GM18858 (cell line): Measurements from ENCODE around the gene ZMYND11.
A peak's percentile ranks its signal among the peaks of the same experiment; 100 is the strongest.
"Not testable (repeated sequence)": the region's sequence is repeated elsewhere in the genome, so short reads cannot be mapped to it uniquely, and the experiment has no call there.

Source experiments
- ATAC-seq: cut with Tn5 transposase; IDR thresholded peaks from one replicate; pipeline ENCODE4 v1.9.1; 2021; ENCODE audit not compliant: unreplicated experiment

The ZMYND11 gene

DNA sequence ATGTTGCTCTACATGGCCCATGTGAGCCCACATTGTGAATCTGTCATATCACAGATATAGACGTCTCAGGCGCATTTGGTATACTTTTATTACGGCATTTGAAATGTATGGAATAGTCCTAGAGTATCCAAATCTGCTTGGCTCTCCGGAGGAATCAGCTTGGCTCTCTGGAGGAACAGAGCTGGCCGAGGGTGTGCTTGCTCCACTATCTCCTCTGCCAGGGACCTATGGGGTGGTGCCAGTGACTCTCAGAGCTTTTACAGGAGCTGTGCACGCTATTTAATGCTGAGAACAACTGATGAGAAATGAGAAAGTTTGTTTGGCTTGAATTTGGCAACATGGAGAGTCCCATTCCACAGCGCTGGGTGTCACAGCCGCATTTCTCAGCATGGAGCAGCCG, 144.0 kb downstream of the ZMYND11 start:
- ATAC-seq: no peak

DNA sequence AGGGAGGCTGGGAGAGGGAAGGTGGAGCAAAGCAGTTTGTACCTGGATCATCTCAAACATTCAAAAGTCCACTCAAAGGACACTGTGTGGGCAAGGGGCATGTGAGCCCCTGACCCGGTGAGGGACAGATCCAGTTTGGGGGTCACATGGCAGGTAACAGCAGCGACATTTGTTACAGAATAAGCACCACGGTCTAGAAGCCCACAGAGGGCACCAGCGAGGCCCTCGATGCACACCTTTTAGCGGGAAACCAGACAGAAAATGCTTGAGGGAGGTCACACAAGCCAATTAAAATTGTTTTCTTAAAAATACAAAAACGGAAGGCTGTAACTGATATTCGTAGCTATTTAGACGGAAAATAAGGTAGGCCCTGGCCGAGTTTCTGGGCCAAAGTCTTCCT, 144.4 kb downstream of the ZMYND11 start:
- ATAC-seq: no peak

DNA sequence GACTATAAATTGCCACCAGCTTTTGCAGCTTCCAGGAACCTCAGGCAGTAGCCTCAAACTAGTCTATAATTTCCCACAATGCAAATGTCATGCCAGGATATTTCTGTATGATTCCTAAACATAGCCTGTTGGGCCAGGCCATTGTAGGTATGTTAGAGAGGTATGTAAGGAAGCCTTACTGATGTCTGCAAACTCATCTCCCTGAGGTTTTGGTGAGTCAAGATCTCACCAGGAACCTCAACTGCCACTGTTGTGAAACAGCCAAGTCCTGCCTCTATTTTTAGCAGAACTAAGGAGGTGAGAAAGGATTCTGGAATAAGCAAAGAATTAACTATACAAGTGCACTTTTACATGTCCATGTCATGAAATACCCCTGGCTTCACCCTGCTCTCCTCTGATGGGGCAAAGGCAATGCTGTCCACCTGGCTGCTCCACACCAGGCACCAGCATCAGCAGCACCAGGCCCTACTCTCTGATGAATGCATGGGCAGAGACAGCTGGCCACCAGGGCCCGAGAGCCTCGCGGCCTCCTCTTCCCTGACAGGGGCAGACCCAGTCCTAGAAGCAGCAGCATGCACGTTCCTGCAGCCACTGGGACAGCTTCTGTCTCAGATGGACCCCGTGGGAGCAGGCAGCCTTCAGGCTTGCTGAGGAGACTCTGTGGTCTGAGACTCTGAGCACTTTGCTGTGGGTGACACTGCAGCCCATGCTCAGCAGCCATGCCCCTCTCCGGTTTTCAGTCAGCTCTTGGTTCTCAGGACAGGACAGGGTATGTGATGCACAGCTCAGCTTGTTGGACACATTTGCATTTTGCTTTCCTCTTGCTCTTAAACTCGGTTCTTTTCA, 147.3 kb downstream of the ZMYND11 start:
- no peak for ATAC-seq

DNA sequence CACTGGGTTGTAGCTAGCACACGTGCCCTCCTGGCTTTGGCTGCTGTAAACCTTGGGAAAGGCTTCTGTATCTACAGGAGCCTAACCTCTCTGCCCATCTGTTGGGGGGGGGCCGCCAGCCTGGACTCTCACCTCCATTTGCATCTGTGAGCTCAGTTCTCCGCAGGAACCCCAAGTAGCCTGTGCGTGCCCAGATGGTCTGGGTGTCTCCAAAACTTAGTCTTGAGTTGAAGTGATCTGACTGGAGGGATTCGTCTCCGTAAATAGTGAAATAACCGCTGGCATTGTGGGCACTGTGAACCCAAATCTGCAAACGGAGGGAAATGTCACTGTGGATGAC, 147.9 kb downstream of the ZMYND11 start:
- ATAC-seq: no peak

DNA sequence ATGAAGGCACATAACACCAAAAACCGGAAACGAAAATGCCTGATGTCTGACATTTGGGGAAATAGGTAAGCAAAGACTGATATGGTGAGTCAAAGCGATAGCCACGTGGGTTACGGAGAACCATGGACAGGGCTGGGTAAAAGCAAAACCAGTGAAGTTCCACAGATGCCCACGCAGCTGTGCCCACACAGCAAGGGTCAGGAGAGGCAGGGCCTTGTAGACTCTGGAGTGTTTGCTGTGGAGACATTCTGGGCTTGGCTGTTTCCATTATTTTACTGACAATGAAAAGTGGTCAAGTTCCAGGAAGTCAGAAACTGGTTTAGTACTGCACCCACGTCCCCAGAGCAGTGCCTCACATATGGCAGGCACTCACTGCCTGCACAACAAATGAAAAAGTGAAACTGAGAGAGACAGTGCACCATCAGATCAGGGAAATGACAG, 148.7 kb downstream of the ZMYND11 start:
- peak; percentile 75 for ATAC-seq

DNA sequence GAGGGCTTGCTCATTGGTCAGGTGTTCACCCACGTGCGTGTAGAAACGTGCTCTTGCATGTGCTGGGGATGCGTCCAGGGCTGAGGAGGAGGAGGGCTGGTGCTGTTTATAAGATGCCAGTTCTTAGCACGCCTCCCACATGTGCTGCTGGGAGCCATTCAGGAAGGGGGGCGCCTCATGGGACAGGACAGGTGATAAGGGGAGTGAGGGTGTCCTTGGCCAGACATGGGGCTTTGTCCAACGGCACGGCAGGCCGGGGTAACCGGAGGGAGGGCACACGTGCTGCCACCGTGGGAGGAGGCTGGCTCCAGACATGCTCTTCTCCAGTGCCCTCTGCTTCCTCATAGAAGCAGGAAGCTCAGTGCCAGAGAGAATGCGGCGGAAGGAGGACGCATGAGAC, 150.0 kb downstream of the ZMYND11 start:
- no peak for ATAC-seq

DNA sequence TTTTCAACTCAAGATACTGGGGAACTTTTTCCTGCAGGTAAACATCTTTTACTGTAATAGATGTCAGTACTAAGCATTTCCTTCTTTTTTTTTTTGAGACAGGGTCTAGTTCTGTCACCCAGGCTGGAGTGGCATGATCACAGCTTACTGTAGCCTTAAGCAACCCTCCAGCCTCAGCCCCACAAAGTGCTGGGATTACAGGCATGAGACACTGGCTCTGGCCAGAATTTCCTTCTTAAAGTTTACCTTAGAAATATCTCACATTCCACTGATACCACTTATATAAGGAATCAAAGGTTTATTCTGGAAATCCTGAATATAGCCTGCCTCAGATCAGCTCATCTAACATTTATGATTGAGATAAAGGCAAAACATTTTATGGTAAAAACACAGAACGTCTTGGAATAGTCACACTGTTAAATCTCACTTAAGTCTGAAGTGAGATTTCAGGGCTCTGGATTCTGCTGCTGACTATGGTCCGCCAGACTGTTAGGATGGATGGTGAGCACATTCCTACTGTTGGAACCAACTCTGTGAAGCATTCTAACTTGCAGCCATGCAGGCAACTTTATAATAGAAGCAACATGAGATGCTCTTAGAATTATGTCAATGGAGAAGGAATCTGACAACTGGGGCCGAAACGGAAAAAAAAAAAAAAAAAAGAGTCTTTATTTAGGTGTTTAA, 151.9 kb downstream of the ZMYND11 start:
- ATAC-seq: no peak

DNA sequence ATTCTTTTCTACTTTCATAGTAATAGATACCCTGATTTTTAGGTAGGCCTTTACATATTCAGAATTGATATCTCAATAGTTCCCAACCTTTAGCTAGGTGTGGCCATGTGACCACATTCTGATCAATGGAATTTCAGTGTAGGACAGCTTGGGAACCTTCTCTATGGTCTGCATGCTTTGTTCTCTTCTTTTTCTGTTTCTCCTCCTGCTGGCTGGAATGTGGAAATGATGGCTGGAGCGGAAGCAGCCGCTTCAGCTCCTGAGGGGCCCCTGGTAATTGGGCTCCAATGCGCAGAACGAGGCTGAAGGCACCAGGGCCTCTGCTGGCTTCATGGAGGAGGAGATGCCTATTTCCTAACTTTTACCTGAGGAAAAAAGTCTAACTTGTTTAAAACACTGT, 152.6 kb downstream of the ZMYND11 start:
- ATAC-seq: no peak

DNA sequence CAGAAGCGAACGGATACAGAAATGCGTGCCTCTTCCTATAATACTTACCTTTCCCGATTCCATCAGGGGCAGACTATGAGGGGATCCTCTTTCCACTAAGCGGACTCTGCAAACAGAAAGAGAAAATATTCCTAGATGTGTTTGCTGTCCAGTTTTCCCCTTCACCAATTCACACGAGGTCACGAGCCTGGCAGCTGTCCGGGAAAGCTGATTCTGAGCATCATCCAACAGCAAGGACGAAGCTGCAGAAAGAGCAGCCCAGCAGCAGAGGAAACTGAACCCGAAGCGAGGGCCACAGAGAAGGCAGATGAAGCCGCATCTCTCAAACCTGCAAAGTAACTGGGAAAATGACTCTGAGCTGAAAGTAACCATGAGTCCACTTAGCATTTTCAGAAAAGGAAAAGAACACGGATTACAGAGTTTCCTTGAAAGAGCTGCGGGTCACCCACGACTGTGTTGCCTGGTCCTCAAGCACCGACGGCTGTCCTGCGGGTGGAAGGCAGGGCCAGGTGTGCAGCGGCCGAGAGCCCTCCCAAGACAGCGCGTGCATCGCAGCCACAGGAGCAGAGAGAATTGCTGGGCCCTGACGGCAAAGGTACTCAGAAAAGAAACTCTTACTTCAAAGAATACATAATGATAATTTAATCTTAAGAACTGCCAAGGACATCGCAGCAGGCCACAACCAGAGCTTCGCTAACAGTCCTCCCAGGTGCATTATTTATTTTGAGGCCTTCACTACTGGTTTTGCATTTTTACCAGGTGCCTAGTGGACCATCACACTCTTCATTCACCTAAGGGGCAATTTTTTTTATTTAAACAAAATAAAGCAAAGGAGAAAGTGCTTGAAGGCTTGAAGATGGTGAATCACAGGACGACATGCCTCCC, 153.3 kb downstream of the ZMYND11 start:
- no peak for ATAC-seq

DNA sequence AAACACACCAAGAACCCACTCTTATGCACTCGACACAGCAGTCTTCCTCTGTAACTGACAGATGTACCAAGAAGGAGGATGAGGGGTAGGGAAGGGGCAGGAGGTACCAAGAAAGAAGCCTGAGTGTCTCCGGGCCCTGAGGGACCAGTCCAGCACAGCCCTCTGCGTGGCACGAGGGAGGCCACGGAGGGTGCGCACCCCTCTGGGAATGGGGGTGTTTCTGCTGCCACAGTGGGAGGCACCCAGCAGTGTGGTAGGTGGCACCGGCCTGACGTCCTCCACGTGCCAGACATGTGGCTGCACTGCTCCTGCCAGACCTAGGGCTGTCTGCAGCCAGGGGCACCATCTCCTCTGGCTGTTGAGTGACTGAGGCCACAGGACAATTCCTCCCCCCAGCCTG, 154.3 kb downstream of the ZMYND11 start:
- ATAC-seq: no peak

DNA sequence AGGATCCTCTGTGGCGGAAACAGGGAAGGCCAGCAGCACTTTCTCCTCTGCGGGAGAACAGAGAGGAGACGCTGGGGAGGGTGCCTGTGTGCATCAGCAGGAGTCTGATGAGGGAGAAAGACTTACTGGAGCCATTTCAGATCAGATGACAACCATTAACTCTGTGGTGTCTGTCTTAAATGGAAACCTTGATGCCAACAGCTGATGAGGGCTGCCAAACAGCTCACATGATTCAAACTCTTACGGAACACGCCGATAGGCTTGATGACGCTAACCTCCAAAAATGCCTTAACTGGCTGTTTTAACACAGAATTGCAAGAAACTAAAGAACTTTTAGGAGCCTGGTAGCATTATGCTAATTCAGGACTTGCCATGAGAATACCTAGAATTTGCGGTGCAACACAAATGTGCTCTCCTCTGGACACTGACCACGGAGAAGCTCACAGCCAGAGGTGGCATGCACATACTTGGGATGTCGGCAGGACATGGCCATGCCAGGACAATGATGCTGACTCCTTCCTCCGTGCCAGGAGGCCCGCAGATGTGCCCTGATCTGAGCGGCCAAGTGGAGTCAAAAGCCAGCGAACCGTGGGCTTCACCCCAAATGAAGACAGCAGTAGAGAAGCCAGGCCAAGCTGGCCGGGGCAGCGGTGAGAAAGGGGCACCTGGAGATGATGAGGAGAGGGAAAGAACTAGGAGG, 154.9 kb downstream of the ZMYND11 start:
- no peak for ATAC-seq

DNA sequence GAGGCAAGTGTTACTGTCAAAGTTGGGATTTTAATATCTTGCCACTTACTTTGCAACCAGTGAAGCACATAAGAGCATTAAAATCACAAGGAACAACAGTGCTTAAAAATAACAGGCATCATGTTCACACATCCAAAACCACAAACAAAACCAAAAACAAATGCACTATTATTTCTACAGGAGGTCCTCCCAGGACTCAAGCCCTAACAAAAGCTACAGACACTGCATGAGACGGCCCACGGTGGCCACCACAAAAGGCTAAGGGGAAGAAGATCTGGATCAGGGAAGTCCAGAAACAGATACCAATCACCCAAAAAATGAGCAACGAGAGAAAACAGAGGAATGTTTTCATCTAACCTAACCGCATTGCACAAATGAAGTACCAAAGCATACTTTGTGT, 158.4 kb downstream of the ZMYND11 start:
- ATAC-seq: no peak

DNA sequence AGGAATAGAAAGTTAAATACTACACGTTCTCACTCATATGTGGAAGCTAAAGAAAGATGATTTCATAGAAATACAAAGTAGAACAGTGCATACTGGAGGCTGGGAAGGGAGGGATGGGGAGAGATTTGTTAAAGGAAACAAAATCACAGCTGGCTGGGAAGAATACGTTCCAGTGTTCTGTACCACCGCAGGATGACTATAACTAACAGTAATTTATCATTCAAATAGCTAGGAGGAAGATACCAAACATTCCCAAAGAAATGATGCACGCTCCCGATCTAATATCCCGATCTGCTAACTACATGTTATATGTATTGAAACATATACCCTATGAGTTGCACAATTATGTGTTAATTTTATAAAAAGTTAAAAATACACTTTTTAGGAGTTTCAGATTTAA, 162.3 kb downstream of the ZMYND11 start:
- ATAC-seq: no peak

DNA sequence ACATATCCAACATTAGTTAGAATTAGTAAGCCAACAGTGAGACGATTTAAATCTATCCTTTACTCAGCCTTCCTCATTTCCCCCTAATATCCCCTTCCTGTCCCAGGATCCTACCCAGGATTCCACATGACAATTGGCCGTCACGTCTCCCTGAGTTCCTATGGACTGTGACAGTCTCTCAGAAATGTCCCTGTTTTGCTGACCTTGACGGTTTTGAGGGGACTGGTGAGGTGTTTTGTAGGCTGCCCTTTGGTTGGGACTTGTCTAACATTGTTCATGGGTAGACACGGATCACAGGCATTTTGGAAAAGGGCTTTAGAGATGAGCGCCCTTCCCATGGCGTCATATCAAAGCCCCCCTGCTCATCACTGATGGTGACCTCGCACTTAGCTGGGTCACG, 162.8 kb downstream of the ZMYND11 start:
- ATAC-seq: no peak

DNA sequence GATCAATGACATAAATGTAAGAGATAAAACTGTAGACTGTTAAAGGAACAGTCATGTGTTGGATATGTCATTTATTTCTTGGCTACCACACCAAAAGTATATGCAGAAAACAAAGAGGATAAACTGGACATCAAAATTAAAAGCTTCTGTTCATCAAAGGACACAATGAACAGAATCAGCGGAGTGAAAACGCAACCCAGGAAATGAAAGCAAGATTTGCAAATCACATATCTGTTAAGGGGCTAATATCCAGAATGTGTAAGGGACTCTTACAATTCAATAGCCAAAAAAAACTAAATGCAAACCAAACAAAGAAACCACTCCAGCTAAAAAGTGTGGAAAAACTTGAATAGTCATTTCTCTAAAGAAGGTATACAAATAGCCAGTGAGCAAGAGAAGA, 164.3 kb downstream of the ZMYND11 start:
- no peak for ATAC-seq

DNA sequence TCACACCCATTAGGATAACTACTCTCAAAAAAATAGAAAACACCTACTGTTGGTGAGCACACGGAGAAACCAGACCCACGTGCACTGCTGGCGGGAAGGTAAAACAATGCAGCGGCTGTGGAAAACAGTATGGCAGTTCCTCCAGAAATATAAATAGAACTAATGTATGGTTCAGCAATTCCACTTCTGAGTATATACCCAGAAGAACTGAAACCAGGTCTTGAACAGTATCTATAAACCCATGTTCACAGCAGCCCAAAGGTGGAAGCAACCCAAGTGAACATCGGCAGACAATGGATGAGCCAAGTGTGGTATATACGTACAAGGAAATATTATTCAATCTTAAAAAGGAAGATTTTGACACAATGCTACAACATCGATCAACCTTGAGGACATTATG, 164.7 kb downstream of the ZMYND11 start:
- ATAC-seq: peak; percentile 71

DNA sequence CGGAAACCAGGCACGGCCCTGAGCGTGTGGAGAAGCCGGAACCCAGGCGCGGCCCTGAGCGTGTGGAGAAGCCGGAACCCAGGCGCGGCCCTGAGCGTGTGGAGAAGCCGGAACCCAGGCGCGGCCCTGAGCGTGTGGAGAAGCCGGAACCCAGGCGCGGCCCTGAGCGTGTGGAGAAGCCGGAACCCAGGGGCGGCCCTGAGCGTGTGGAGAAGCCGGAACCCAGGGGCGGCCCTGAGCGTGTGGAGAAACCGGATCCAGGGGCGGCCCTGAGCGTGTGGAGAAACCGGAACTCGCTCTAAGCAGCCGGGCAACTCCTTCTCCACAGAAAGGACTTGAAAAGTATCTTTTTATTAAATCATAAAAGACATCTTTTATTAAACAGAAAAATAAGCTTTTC, 165.3 kb downstream of the ZMYND11 start:
- not testable (repeated sequence) for ATAC-seq

DNA sequence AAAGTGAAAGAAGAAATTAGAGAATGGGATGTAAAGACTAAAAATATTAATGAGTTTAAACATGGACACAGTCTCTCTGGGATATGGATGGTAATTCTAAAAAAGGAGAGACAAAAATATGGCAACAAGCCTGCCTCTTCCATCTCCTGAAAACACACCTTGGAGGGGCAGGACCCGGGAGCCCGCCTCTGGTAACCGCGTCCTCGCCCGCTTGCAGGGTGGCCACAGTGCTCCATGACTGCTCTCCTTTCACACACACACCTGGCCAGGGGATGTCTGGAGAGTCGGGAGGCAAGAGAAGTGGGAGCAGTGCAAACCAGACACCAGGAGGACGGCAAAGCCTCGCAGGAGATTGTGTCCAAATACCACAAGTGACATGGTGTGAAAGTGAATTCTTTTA, 166.3 kb downstream of the ZMYND11 start:
- no peak for ATAC-seq
